Inflammatory macrophage treated with lipopolysaccharide for 1 hour (primary cell): ENCODE results near the gene MUSK.
A peak's percentile ranks its signal among the peaks of the same experiment; 100 is the strongest.
"Not testable (repeated sequence)": the region's sequence is repeated elsewhere in the genome, so short reads cannot be mapped to it uniquely, and the experiment has no call there.

Source experiments
- DNase-seq, 2 donors: peaks; one replicate each; pipeline ENCODE4 v3.0.0-alpha.2; 2020 to 2022

Gene MUSK

GRCh38 chr9:110814159-110814558 is 145.6 kb downstream of the MUSK start:
- no peak for DNase-seq

GRCh38 chr9:110815361-110815760 is 146.8 kb downstream of the MUSK start:
- peak; percentile 25 to 29 for DNase-seq

- no peak for DNase-seq
Measured at GRCh38 chr9:110820381-110820780, 151.8 kb downstream of the MUSK start.

GRCh38 chr9:110821064-110821463 is 152.5 kb downstream of the MUSK start:
- DNase-seq, result no peak

- DNase-seq, result not testable (repeated sequence)
Measured at GRCh38 chr9:110825129-110825528, 156.5 kb downstream of the MUSK start.

DNA sequence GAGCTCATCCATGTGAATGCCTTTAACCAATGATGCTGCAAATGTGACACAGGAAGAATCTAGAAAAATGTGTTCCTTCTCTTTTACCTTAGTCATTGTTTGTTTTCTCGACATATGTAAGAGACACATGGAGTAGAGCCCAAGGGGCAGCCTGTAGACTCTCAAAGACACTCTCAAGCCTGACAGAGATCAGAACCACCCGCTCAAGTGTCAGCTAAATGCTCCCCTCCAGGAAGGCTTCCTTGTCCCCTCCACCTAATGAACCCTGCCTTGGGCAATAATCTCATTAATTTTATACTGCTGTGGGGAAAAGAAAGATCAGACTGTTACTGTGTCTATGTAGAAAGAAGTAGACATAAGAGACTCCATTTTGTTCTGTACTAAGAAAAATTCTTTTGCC is 157.4 kb downstream of the MUSK start:
- no peak for DNase-seq

DNA sequence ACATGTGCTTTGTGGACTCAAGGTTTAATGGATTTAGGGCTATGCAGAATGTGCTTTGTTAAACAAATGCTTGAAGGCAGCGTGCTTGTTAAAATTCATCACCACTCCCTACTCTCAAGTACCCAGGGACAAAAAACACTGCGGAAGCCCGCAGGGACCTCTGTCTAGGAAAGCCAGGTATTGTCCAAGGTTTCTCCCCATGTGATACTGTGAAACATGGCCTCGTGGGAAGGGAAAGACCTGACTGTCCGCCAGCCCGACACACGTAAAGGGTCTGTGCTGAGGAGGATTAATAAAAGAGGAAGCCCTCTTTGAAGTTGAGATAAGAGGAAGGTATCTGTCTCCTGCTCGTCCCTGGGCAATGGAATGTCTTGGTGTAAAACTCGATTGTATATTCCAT is 157.8 kb downstream of the MUSK start:
- DNase-seq, result not testable (repeated sequence)

DNA sequence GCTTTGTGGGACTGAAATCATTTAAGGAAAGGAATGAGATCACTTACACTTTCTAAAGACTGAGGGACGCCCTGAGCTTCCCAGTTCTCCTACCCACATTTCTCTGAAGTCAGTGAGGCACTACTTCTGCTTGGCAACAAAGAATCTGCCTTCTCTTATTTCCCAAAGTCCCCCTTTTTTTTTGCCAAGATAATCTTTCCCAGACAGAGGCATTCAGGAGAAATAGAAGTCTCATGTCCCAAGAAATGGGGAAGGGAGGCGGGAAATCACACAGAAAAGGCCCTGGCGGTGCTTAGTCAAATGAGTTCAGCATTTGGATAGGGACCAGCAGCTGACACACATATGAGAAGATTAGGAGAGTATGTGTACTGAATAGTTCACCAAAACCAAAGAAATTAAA is 159.7 kb downstream of the MUSK start:
- DNase-seq, result no peak

DNA sequence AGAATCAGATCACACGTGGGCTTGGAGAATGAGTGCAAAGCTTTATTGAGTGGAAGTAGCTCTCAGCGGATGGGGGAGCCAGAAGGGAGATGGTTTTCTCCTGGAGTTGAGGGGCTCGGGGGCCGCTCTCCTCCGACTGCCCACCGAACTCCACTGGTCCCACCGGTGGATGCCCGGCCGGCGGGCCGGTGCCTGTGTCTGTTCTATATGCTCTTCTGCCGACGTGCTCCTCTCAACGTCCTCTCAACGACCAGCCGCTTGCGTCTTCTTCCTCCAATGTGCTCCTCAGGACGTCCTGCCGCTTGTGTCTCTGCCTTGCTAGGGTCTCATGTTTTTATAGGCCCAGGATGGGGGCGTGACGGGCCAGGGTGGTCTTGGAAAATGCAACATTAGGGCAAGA is 161.9 kb downstream of the MUSK start:
- no peak for DNase-seq

DNA sequence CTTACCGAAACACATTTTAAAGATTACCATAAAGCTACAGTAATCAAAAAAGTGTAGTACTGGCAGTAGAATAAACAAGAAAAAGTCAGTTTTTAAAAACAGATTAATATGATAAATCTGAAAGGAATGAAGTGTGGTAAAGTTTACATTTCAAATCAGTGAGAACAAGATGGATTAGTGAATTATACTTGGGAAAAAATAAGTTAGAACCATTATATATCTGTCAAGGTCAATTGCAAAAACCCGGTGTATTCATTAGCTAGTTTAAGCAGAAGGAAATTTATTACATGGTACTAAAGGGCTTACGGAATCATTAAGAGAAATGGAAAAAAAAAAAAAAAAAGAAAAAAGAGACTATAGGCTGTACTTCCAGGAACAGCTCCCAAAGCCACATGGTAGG is 164.3 kb downstream of the MUSK start:
- DNase-seq, result no peak

DNA sequence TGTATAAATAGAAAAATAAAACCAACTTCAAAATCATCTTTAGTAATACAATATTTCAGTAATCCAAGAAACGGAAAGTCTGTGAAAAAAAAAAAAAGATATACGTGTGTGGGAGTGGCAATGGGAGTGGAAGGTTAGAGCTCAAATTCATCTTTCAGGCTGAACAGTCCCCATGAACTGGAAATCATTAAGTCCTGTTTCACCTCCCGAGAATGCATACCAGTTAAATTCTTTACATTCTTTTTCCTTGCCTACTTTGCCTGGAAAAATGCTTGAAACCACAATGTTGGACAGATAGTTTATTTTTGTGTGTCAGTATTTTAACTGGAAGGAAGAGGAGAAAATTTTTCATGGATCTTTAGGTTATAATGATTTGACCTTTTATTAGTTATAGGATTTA is 166.8 kb downstream of the MUSK start:
- DNase-seq, result no peak

GRCh38 chr9:110835859-110836271 is 167.3 kb downstream of the MUSK start:
- no peak for DNase-seq

GRCh38 chr9:110837401-110838005 is 168.9 kb downstream of the MUSK start:
- no peak for DNase-seq

GRCh38 chr9:110842169-110842568 is 173.6 kb downstream of the MUSK start:
- DNase-seq, result no peak

GRCh38 chr9:110842986-110843385 is 174.4 kb downstream of the MUSK start:
- no peak for DNase-seq

GRCh38 chr9:110844121-110844520 is 175.5 kb downstream of the MUSK start:
- no peak for DNase-seq

- no peak for DNase-seq
Measured at GRCh38 chr9:110846215-110846614, 177.6 kb downstream of the MUSK start.

GRCh38 chr9:110847671-110848070 is 179.1 kb downstream of the MUSK start:
- no peak for DNase-seq

DNA sequence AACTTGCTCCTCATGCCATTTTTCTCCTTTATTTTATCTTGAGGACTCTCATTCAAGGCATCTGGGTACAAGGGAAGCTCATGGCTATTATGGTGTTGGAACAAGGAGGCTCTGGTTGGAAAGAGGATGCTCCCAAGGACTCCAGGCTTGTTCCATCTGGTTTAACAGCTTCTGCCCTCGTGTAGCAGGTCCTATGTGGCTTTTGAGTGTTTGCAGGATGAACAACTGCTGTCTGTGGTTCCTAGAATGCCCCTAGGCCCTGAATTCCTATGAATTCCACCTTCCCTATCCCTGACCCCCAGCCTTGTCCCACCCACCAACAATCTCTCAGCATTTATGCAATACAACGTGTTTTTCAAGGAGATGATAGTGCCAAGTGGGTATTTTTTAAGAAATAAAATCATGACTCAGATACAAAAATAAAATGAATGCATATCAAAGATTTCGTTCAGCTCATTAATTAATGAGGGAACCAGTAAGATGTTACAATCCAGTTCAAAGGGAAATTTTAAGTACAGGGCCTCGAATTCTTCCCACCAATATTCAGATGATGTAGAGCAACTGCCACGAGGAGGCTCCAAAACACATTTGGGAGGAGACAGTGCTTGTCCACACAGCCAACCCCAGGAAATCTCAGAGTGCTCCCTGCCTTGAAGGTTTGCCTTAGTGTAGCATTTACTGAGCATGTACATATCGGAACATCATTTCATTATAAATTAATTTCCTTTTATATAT is 182.0 kb downstream of the MUSK start:
- DNase-seq, result no peak
